Measurements from ENCODE around the gene RWDD3. TPM values are rescaled to one million over a fixed set of nuclear protein-coding genes. Genes with fewer than 3 reads are reported as not detected.
A peak's percentile ranks its signal among the peaks of the same experiment; 100 is the strongest.

RWDD3 gene
- 10 to 100 TPM; 13.5 to 20.8 TPM for total RNA-seq

- Histone ChIP-seq H3K4me3 (peak within 1 kb of the TSS; percentile 37 to 63), H3K9me3 (no peaks in the 10 kb centered on the region), H3K27ac (peak within 1 kb of the TSS; percentile 85 to 93 (median 89)), H3K27me3 (no peaks in the 10 kb centered on the region), H3K36me3 (replicated peaks in 1 of 2; ENCODE audit: insufficient read depth in 1 of 2, low read depth in 2 of 2) (no peaks in the 10 kb centered on the region), H3K4me1 (peaks cover 56% of the 10 kb centered on the region)
- TF ChIP-seq CTCF (IDR thresholded peaks at IDR 0.05) = peak; percentile 58 to 99 (median 94)
- peak; percentile 71 to 84 (median 82) for TF ChIP-seq POLR2A (IDR thresholded peaks at IDR 0.05)
- peak; percentile 95 to 96 (median 95) for DNase-seq
- ATAC-seq = peak; percentile 92
- 0% methylated on average over 1 to 66 of the region's 71 CpGs for WGBS, 2 donors
- intact Hi-C loops (cut with DNase I) = no loop called here
These were observed at the start of gene RWDD3 for GRCh38 chr1:95233737-95234500. RWDD3 (plus strand) TSS chr1:95234210; CDS start chr1:95234231, 21 bp downstream.

- 93 to 95% methylated on average over 4 of the region's 4 CpGs for WGBS, 2 donors
These were observed 47.9 kb upstream of the RWDD3 start for GRCh38 chr1:95186149-95186548.

GRCh38 chr1:95193591-95193990, 40.4 kb upstream of the RWDD3 start:
- intact Hi-C loops (cut with DNase I) = no loop called here
- WGBS, 2 donors = 67 to 89% methylated on average over 1 of the region's 1 CpG
- Histone ChIP-seq H3K9me3 (no peaks in the 10 kb centered on the region), H3K4me1 (peaks cover 26% of the 10 kb centered on the region), H3K27ac (no peak overlapping the region), H3K36me3 (replicated peaks in 1 of 2; ENCODE audit: insufficient read depth in 1 of 2, low read depth in 2 of 2) (peaks cover 0 to 2% of the 10 kb centered on the region in 2 donors), H3K4me3 (no peak overlapping the region), H3K27me3 (no peaks in the 10 kb centered on the region)
- TF ChIP-seq POLR2A (IDR thresholded peaks at IDR 0.05) (no peak), CTCF (IDR thresholded peaks at IDR 0.05) (no peak)
- ATAC-seq (no peak), DNase-seq (no peak)

More at GRCh38 chr1:95186149-95186548, 47.9 kb upstream of the RWDD3 start:
- no peaks in the 10 kb centered on the region for H3K36me3 ChIP-seq (replicated peaks in 1 of 2; ENCODE audit: insufficient read depth in 1 of 2, low read depth in 2 of 2)
- intact Hi-C loops (cut with DNase I) = no loop called here
- H3K4me1 ChIP-seq = no peaks in the 10 kb centered on the region
- H3K9me3 ChIP-seq = no peaks in the 10 kb centered on the region
- no peak overlapping the region for H3K4me3 ChIP-seq
- no peaks in the 10 kb centered on the region for H3K27me3 ChIP-seq
- H3K27ac ChIP-seq = no peak overlapping the region
- DNase-seq (no peak), ATAC-seq (no peak)
- TF ChIP-seq POLR2A (IDR thresholded peaks at IDR 0.05) (no peak), CTCF (IDR thresholded peaks at IDR 0.05) (no peak)

GRCh38 chr1:95195046-95195445, 39.0 kb upstream of the RWDD3 start:
- ATAC-seq (no peak), DNase-seq (no peak)
- Histone ChIP-seq H3K36me3 (replicated peaks in 1 of 2; ENCODE audit: insufficient read depth in 1 of 2, low read depth in 2 of 2) (peaks cover 0 to 2% of the 10 kb centered on the region in 2 donors), H3K4me1 (peaks cover 26% of the 10 kb centered on the region), H3K27me3 (no peaks in the 10 kb centered on the region), H3K4me3 (no peak overlapping the region), H3K27ac (no peak overlapping the region), H3K9me3 (no peaks in the 10 kb centered on the region)
- TF ChIP-seq POLR2A (IDR thresholded peaks at IDR 0.05) (no peak), CTCF (IDR thresholded peaks at IDR 0.05) (no peak)
- 70 to 73% methylated on average over 3 of the region's 3 CpGs for WGBS, 2 donors
- intact Hi-C loops (cut with DNase I) = no loop called here

- ATAC-seq = peak; percentile 35
- intact Hi-C loops (cut with DNase I) = no loop called here
- no peak overlapping the region for H3K4me3 ChIP-seq
- peak overlapping the region in 1 of 4 donors; percentile 2 for H3K27ac ChIP-seq
- TF ChIP-seq POLR2A (IDR thresholded peaks at IDR 0.05) (no peak), CTCF (IDR thresholded peaks at IDR 0.05) (no peak)
- H3K4me1 ChIP-seq = peaks cover 26% of the 10 kb centered on the region
- H3K9me3 ChIP-seq = no peaks in the 10 kb centered on the region
- no peaks in the 10 kb centered on the region for H3K27me3 ChIP-seq
- no peak for DNase-seq
- peaks cover 0 to 2% of the 10 kb centered on the region in 2 donors for H3K36me3 ChIP-seq (replicated peaks in 1 of 2; ENCODE audit: insufficient read depth in 1 of 2, low read depth in 2 of 2)
These were observed 38.0 kb upstream of the RWDD3 start for GRCh38 chr1:95196017-95196416.

Measured in body of pancreas (tissue), 4 donors.